Dendritic cell treated with granulocyte-macrophage colony-stimulating factor and Interleukin-4, amounts not matched to agents 40 ng/mL and 50 ng/mL, for 4 days (primary cell): ENCODE results near the gene ACTBL2.
"Not testable (repeated sequence)": the region's sequence is repeated elsewhere in the genome, so short reads cannot be mapped to it uniquely, and the experiment has no call there.

ENCODE experiments used
- H3K27ac Mint-ChIP-seq: one replicate; pipeline ENCODE4 v1.8.0; 2022; ENCODE audit warnings: mild to moderate bottlenecking, mixed read lengths
- H3K27me3 Mint-ChIP-seq: one replicate; pipeline ENCODE4 v1.8.0; 2022; ENCODE audit warnings: mild to moderate bottlenecking, mixed read lengths
- H3K36me3 Mint-ChIP-seq: one replicate; pipeline ENCODE4 v1.8.0; 2022; ENCODE audit warnings: low read depth, mixed read lengths
- H3K4me1 Mint-ChIP-seq: one replicate; pipeline ENCODE4 v1.8.0; 2022; ENCODE audit warnings: low read depth, mixed read lengths
- H3K4me3 Mint-ChIP-seq: one replicate; pipeline ENCODE4 v1.8.0; 2022; ENCODE audit warnings: mild to moderate bottlenecking, moderate library complexity, mixed read lengths
- H3K9me3 Mint-ChIP-seq: one replicate; pipeline ENCODE4 v1.8.0; 2022; ENCODE audit warnings: mixed read lengths
- intact Hi-C: fragments of 100-400 bp; cut with micrococcal nuclease; formaldehyde crosslinking; loops from one replicate; pipeline ENCODE4 v1.15.0; 2022

Gene ACTBL2

GRCh38 chr5:57482671-57483106 lies at the start of gene ACTBL2:
Gene ACTBL2 (minus strand): TSS chr5:57482811. CDS start chr5:57482707, 104 bp downstream.
- Mint-ChIP-seq H3K36me3 (no peaks in the 10 kb centered on the region), H3K4me3 (no peak within 1 kb of the TSS), H3K27me3 (no peaks in the 10 kb centered on the region), H3K4me1 (no peaks in the 10 kb centered on the region), H3K27ac (no peak within 1 kb of the TSS), H3K9me3 (no peaks in the 10 kb centered on the region)
- intact Hi-C loops: no loop called here

- H3K27me3 Mint-ChIP-seq: no peaks in the 10 kb centered on the region
- no peak overlapping the region for H3K4me3 Mint-ChIP-seq
- H3K4me1 Mint-ChIP-seq: no peaks in the 10 kb centered on the region
- H3K9me3 Mint-ChIP-seq: no peaks in the 10 kb centered on the region
- H3K36me3 Mint-ChIP-seq: no peaks in the 10 kb centered on the region
- intact Hi-C loops: no loop called here
- no peak overlapping the region for H3K27ac Mint-ChIP-seq
These were observed 48.7 kb upstream of the ACTBL2 start for GRCh38 chr5:57531333-57531732.

- H3K27me3 Mint-ChIP-seq: no peaks in the 10 kb centered on the region
- intact Hi-C loops: no loop called here
- no peaks in the 10 kb centered on the region for H3K4me1 Mint-ChIP-seq
- H3K9me3 Mint-ChIP-seq: no peaks in the 10 kb centered on the region
- no peak overlapping the region for H3K27ac Mint-ChIP-seq
- no peaks in the 10 kb centered on the region for H3K36me3 Mint-ChIP-seq
- H3K4me3 Mint-ChIP-seq: no peak overlapping the region
These were observed 47.3 kb upstream of the ACTBL2 start for GRCh38 chr5:57529864-57530263.

GRCh38 chr5:57527870-57528269 lies 45.3 kb upstream of the ACTBL2 start:
- H3K27me3 Mint-ChIP-seq: no peaks in the 10 kb centered on the region
- no peaks in the 10 kb centered on the region for H3K36me3 Mint-ChIP-seq
- H3K4me1 Mint-ChIP-seq: no peaks in the 10 kb centered on the region
- intact Hi-C loops: no loop called here
- no peak overlapping the region for H3K27ac Mint-ChIP-seq
- no peak overlapping the region for H3K4me3 Mint-ChIP-seq
- H3K9me3 Mint-ChIP-seq: no peaks in the 10 kb centered on the region

GRCh38 chr5:57524348-57525060 lies 41.9 kb upstream of the ACTBL2 start:
- H3K36me3 Mint-ChIP-seq: no peaks in the 10 kb centered on the region
- peaks cover 18% of the 10 kb centered on the region for H3K9me3 Mint-ChIP-seq
- intact Hi-C loops: no loop called here
- no peak overlapping the region for H3K27ac Mint-ChIP-seq
- H3K4me3 Mint-ChIP-seq: no peak overlapping the region
- no peaks in the 10 kb centered on the region for H3K4me1 Mint-ChIP-seq
- H3K27me3 Mint-ChIP-seq: no peaks in the 10 kb centered on the region

- H3K36me3 Mint-ChIP-seq, H3K4me3 Mint-ChIP-seq, H3K4me1 Mint-ChIP-seq, H3K27ac Mint-ChIP-seq, H3K27me3 Mint-ChIP-seq, intact Hi-C loops: not testable (repeated sequence)
- peaks cover 34% of the 10 kb centered on the region for H3K9me3 Mint-ChIP-seq
These were observed 39.9 kb upstream of the ACTBL2 start for GRCh38 chr5:57522477-57522876.

- H3K4me1 Mint-ChIP-seq, H3K27ac Mint-ChIP-seq, intact Hi-C loops, H3K27me3 Mint-ChIP-seq, H3K4me3 Mint-ChIP-seq, H3K36me3 Mint-ChIP-seq: not testable (repeated sequence)
- H3K9me3 Mint-ChIP-seq: peaks cover 34% of the 10 kb centered on the region
These were observed 35.8 kb upstream of the ACTBL2 start for GRCh38 chr5:57518415-57518814.

- no peaks in the 10 kb centered on the region for H3K27me3 Mint-ChIP-seq
- H3K4me1 Mint-ChIP-seq: no peaks in the 10 kb centered on the region
- peaks cover 34% of the 10 kb centered on the region for H3K9me3 Mint-ChIP-seq
- no peak overlapping the region for H3K4me3 Mint-ChIP-seq
- H3K27ac Mint-ChIP-seq: no peak overlapping the region
- H3K36me3 Mint-ChIP-seq: no peaks in the 10 kb centered on the region
- intact Hi-C loops: no loop called here
These were observed 34.6 kb upstream of the ACTBL2 start for GRCh38 chr5:57517250-57517649.

GRCh38 chr5:57513785-57514184 lies 31.2 kb upstream of the ACTBL2 start:
- Mint-ChIP-seq H3K9me3 (peaks cover 10% of the 10 kb centered on the region), H3K27me3 (no peaks in the 10 kb centered on the region), H3K36me3 (no peaks in the 10 kb centered on the region), H3K4me1 (no peaks in the 10 kb centered on the region), H3K4me3 (no peak overlapping the region), H3K27ac (no peak overlapping the region)
- intact Hi-C loops: no loop called here

- Mint-ChIP-seq H3K36me3 (no peaks in the 10 kb centered on the region), H3K27me3 (no peaks in the 10 kb centered on the region), H3K27ac (no peak overlapping the region), H3K4me3 (no peak overlapping the region), H3K9me3 (no peaks in the 10 kb centered on the region), H3K4me1 (no peaks in the 10 kb centered on the region)
- intact Hi-C loops: no loop called here
These were observed 28.7 kb upstream of the ACTBL2 start for GRCh38 chr5:57511321-57511720.

GRCh38 chr5:57509501-57510260 lies 27.1 kb upstream of the ACTBL2 start:
- no peak overlapping the region for H3K27ac Mint-ChIP-seq
- H3K4me1 Mint-ChIP-seq: no peaks in the 10 kb centered on the region
- no peaks in the 10 kb centered on the region for H3K9me3 Mint-ChIP-seq
- no peaks in the 10 kb centered on the region for H3K27me3 Mint-ChIP-seq
- H3K36me3 Mint-ChIP-seq: no peaks in the 10 kb centered on the region
- no peak overlapping the region for H3K4me3 Mint-ChIP-seq
- intact Hi-C loops: no loop called here

GRCh38 chr5:57508211-57508610 lies 25.6 kb upstream of the ACTBL2 start:
- Mint-ChIP-seq H3K36me3 (no peaks in the 10 kb centered on the region), H3K27ac (no peak overlapping the region), H3K4me3 (no peak overlapping the region), H3K27me3 (peaks cover 2% of the 10 kb centered on the region), H3K9me3 (no peaks in the 10 kb centered on the region), H3K4me1 (no peaks in the 10 kb centered on the region)
- intact Hi-C loops: no loop called here

- intact Hi-C loops: no loop called here
- no peak overlapping the region for H3K4me3 Mint-ChIP-seq
- H3K27ac Mint-ChIP-seq: no peak overlapping the region
- H3K36me3 Mint-ChIP-seq: no peaks in the 10 kb centered on the region
- H3K4me1 Mint-ChIP-seq: no peaks in the 10 kb centered on the region
- H3K27me3 Mint-ChIP-seq: peaks cover 2% of the 10 kb centered on the region
- no peaks in the 10 kb centered on the region for H3K9me3 Mint-ChIP-seq
These were observed 22.9 kb upstream of the ACTBL2 start for GRCh38 chr5:57505272-57506200.

GRCh38 chr5:57504357-57504756 lies 21.7 kb upstream of the ACTBL2 start:
- Mint-ChIP-seq H3K4me3 (no peak overlapping the region), H3K9me3 (no peaks in the 10 kb centered on the region), H3K27me3 (peaks cover 2% of the 10 kb centered on the region), H3K36me3 (no peaks in the 10 kb centered on the region), H3K4me1 (no peaks in the 10 kb centered on the region), H3K27ac (no peak overlapping the region)
- intact Hi-C loops: no loop called here
